Astrocyte of the spinal cord (primary cell): ENCODE measurements around the gene KIF23.

Source experiments
- DNase-seq: peaks from one replicate; pipeline ENCODE4 v3.0.0; 2011; ENCODE audit warnings: low read depth, low spot score
- H3K4me3 ChIP-seq: 2 replicates; pipeline ENCODE4 v1.5.1; 2011; ENCODE audit warnings: low read depth, mild to moderate bottlenecking, low read length, moderate library complexity
- CTCF ChIP-seq: IDR thresholded peaks from 2 replicates; pipeline ENCODE4 v1.5.1; 2012; ENCODE audit warnings: low read depth, mild to moderate bottlenecking, low read length, inconsistent platforms
- in situ Hi-C: cut with HindIII; loops from 2 replicates; pipeline ENCODE4 v1.10.0; 2017; ENCODE audit warnings: low sequenced_read_pairs

KIF23 gene

GRCh38 chr15:69466733-69467132, 52.6 kb downstream of the KIF23 start:
- no peak for TF ChIP-seq CTCF
- H3K4me3 ChIP-seq = no peak overlapping the region
- no peak for DNase-seq
- in situ Hi-C loops = no loop called here

- no peak for DNase-seq
- in situ Hi-C loops = no loop called here
These were observed 53.5 kb downstream of the KIF23 start for GRCh38 chr15:69467636-69468035.

GRCh38 chr15:69468241-69469121, 54.3 kb downstream of the KIF23 start:
- in situ Hi-C loops = no loop called here
- TF ChIP-seq CTCF = no peak
- H3K4me3 ChIP-seq = no peak overlapping the region
- peak; percentile 80 for DNase-seq

More at GRCh38 chr15:69467636-69468035, 53.5 kb downstream of the KIF23 start:
- TF ChIP-seq CTCF = no peak
- no peak overlapping the region for H3K4me3 ChIP-seq

GRCh38 chr15:69469467-69470201, 55.5 kb downstream of the KIF23 start:
- DNase-seq = no peak
- no peak for TF ChIP-seq CTCF
- no peak overlapping the region for H3K4me3 ChIP-seq
- in situ Hi-C loops = no loop called here

- no peak overlapping the region for H3K4me3 ChIP-seq
- in situ Hi-C loops = no loop called here
- no peak for DNase-seq
- no peak for TF ChIP-seq CTCF
These were observed 57.9 kb downstream of the KIF23 start for GRCh38 chr15:69472046-69472445.

- no peak for DNase-seq
- in situ Hi-C loops = no loop called here
- no peak for TF ChIP-seq CTCF
- H3K4me3 ChIP-seq = no peak overlapping the region
These were observed 58.4 kb downstream of the KIF23 start for GRCh38 chr15:69472562-69472961.
